ENCODE measurements around the gene MSI2.
"Not testable (repeated sequence)": the region's sequence is repeated elsewhere in the genome, so short reads cannot be mapped to it uniquely, and the experiment has no call there.

Gene MSI2

DNA sequence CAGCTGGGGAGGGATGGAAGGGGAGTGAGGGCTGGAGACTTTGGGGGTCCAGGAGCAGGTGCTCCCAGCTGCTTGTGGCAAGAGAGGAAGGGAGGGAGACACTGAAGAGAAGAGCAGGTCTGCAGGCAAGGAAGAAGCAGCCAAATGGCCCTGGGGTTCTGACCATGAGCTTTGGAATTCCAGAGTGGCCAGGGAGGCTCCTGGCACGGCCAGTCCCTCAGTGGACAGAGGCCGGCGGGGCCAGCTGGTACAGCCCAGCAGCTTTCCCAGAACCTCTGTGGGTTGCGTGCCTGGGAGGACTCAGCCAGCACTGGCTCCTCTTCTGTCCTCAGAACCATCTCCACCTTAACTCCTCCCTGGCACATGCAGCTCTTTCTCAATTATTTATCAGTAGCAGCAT lies 233.0 kb downstream of the MSI2 start:
- DNase-seq: no peak

DNA sequence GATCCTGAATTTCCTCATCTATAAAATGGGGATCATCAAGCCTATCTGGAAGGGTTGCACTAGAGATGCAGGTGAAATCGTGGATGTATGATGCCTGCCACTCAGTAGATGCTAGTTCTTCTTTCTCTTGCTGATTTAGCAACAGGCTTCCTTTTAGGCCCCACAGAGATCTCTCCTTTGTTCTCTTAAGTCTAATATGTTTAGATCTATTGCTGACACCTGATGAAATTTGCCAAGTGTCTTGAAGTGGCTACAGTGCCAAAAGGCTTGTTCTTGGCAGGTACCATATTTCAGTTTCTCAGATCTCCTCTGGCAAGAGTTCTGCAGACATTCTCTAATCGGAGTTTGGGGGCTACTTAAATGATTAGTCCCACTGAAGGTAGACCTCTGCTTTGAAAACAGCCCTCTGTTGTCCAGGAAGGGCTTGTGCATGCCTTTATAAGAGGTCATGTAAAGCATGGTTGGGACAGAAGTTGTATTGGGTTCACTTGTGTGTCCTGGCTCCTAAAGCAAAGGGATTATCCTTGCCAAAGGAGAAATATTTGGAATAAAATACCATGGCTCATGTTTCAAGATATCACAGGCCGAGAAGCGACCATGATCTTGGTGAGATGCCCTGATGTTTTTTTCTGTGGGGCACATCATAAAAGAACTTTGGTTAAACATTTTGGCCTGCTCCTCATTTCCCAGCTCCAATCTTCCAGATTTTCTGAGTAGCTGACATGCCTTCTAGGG lies 234.0 kb downstream of the MSI2 start:
- DNase-seq: no peak

DNA sequence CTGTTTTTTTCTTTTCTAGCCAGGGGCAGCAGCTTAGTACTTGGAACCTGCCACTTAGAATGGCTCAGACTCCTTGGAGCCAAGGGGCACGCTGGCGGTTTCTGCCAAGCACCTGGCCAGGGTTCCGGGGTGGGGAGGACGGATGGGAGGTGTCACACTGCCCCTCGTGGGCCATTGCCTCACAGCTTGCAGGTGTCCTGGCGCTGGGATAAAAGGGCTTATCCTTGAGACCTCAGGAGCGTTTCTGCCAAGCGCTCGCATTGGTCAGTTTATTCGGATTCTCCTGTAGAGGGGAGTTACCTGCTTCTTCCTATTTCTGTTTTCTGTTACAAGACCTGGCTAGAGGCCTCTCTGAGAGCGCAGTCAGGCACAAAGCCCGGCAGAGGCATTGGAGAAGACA lies 234.6 kb downstream of the MSI2 start:
- no peak for DNase-seq

GRCh38 chr17:57493171-57493570 lies 236.8 kb downstream of the MSI2 start:
- no peak for DNase-seq

GRCh38 chr17:57493625-57494024 lies 237.3 kb downstream of the MSI2 start:
- DNase-seq: no peak

DNA sequence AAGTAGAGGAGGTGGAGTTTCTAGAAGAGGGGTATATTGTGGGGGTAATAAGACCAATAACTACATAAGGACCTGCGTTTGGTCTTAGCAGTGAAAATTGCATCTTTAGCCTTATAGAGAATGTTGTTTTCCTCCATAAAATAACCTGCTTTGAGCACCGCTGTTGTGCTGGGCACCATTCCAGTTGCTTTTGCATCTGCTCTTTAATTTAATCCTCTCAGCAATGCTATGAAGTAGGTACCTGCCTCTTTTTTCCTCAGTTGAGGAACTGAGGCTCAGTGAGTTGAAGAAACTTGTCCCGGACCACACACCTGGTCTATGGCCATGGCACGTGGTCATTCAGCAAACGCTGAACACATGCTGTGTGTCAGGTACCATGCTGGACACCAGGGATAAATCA lies 238.1 kb downstream of the MSI2 start:
- DNase-seq: no peak

DNA sequence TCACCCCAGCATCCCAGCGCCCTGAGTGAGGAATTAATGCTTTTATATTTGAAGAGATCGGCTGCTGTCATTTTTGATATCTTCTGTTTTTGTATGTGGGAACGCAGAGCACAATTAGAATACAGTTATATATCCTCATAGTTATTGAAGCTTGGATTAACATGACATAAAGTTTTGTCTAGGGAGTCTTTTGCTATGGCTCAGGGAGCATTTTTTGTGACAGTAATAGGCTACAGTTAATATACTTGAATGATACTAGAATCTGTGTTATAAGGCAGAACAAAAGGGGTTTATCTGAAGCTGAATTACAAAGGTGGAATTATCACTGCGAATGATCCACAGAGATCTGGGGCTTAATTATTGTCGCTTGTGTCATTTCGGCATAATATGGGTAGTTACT lies 239.4 kb downstream of the MSI2 start:
- DNase-seq: no peak

DNA sequence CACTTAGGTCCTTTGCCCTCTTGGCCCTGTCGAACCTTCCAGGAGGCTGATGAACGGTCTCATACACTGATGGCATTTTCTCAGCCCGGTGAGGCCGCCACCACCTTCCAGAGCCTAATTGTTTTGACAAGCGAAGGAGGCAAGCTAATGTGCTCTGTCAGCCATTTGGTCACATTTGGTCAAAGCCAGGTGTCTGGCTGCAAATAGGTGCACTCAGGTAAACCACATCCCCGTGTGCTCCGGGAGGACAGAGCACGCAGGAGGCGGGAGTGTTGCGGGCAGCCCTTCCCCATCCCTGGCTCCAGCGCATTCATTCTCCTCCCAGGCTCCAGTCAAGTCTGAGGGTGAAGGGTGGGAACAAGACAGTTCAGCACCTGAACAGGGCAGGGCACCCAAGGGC lies 240.1 kb downstream of the MSI2 start:
- no peak for DNase-seq

DNA sequence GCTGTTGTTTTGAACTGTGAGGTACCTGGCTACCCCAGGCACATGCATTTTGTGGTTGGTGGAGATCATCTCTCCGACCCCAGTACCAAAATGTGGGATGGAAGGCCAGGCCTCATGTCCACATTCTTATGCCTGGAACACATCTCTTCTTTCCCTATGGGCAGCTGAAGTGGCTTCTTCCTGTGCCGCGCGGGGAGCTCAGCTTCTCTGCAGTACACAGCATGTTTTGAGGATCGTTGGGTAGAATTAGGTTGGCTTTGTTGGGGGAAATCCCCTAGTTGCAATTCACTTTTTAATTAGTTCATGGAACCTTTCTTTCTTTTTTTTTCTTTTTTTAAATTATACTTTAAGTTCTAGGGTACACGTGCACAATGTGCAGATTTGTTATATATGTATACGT lies 242.1 kb downstream of the MSI2 start:
- no peak for DNase-seq

DNA sequence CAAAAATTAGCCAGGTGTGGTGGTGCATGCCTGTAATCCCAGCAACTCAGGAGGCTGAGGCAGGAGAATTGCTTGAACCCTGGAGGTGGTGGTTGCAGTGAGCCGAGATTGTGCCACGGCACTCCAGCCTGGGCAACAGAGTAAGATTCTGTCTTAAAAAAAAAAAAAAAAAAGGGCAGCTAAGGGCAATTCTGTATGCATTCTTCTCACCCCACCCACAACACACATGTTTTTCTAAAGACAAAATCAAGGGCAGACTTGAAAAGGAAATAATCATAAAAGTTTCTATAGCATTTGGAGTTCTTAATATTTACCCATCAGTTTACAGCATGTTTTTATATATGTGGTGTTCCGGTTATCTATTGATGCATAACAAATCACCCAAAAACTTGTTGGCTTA lies 242.9 kb downstream of the MSI2 start:
- DNase-seq: not testable (repeated sequence)

GRCh38 chr17:57499648-57500049 lies 243.3 kb downstream of the MSI2 start:
- no peak for DNase-seq

DNA sequence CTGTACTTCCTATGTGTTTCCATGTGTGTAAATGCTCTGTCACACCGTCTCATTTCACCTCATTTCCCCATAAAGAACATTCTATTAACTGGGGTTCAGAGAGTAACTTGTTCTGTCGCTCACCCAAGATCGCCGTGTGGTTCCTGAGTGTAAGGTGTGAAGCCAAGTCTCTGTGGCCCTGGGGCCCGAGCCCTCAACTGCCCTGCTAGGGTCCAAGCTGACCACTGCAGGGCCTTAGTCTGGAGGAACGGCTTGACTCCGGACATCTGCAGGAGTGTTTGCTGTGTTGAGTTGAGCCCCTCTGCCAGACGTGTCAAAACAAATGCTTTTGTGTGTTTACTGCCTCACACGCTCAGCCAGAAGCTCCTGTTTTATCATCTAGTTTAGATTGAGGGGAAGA lies 244.7 kb downstream of the MSI2 start:
- DNase-seq: no peak

GRCh38 chr17:57502022-57502421 lies 245.7 kb downstream of the MSI2 start:
- DNase-seq: no peak

GRCh38 chr17:57502811-57503241 lies 246.5 kb downstream of the MSI2 start:
- DNase-seq: no peak

DNA sequence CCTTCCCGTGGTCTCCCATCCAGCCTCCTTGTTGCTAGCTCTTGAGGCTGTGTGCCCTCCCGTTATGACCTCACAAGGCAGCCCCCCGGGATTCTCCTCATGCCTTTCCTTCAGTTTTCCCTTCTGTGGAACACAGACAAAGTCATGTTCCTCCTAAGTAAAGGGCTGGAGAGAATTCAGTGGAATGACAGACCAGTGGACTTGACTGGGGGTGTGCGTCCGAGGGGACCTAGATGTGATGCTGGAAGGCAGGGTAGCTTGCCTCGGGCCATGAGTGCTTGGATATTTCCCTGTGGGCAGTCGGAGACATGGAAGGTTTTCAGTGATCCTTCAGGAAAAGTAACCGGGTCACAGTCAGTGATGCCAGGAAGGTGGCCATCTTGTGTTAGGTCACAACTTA lies 247.9 kb downstream of the MSI2 start:
- DNase-seq: no peak

GRCh38 chr17:57505841-57506773 lies 249.8 kb downstream of the MSI2 start:
- no peak for DNase-seq

DNA sequence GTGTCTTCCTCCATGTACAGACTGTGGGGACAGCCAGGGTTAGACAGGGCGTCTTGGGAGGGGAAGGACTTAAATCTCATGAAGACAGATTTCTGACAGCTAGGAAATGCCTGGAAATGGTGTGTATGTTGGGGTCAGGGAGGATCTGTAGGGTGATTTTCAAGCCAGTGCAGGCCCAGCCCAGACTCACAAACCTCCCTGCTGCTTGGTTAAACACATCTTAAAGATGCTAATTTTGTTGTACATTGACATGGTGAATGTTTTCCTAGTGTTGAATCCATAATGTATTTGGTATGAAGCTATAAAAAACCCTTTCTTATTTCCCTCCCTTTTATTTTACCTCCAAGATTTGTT lies 250.4 kb downstream of the MSI2 start:
- no peak for DNase-seq

- DNase-seq: no peak
Observed at GRCh38 chr17:57507828-57508227, 251.5 kb downstream of the MSI2 start.

DNA sequence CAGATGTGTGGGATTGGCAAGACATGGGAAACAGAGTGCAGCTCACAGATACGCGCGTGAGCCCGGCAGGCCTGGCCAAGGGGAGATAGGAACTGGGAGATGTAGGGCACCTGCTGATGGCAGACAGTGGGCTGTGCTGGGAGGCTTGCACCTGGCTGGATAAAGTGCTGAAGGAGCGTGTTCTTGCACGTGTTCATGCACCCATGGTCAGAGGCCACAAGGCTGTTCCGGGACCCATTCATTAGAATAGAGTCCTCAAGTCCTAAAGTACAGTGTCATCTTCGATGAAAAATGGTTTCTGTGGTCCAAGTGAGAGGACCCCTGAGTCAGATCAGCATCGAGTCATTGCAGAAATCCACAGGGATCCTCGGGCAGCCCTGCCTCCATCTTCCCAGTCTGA lies 252.3 kb downstream of the MSI2 start:
- no peak for DNase-seq

DNA sequence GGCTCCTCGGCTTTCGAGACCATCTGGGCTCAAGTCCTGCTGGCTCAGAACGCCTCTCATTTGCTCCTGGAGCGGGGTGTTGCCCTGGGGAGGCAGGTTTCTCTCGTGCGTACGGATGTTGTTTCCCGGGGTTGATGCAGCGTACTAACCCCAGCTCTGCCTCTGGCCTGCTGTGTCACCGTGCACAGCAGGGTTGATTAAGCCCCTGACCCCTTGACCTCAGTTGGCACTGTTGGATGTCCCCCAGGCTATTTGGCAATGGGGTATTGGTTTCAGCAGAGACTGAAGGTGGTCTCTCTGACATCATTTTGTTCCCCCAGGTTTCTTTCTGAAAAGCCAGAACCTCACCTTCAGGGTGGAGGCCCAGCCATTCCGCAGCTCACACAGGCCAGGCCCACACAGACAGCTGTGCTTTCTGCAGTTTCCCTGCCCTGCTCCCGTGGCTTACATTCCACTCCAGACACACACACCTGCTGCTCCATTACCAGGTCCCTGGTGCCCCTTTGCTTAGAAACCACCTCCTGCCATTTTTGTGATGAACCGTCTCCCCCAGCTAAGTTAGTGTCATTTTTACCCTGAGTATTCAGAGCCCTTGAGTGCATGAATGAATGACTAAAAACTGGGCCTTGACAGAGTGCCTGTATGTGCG lies 255.3 kb downstream of the MSI2 start:
- DNase-seq: no peak

DNA sequence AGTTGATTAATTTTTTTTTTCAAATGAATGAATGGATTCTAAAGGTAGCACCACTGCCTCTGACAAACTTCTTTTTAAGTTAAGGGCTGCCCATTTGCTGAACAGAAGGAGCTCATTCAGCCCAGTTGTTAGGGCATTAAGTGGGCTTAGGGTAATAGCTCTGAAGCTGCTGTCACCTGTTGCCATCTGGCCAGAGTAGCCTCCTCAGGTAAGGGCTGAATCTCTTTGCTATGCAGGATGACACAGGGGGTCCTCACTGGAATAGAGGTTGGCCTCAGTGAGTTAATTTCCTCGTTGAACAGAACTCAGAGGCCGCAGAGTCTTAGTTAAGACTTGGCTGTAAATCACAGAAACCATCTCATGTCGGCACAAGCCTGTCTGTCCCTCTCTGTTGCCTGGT lies 255.9 kb downstream of the MSI2 start:
- DNase-seq: no peak

DNA sequence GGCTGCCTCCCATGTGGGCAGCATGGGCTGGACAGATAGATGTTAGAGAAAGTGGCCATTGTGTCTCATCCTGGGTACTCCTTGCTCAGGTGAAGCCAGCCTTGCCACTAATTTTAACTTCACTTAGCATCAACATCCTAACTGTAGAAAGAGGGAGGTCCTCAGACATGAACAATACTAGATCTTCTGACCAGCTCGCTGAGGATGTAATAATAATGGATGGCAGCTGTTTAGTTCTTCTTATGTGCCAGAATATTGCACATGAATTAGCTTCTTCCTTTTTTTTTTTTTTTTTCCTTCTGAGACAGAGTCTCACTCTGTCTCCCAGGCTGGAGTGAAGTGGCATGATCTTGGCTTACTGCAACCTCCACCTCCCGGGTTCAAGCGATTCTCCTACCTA lies 256.4 kb downstream of the MSI2 start:
- DNase-seq: no peak

DNA sequence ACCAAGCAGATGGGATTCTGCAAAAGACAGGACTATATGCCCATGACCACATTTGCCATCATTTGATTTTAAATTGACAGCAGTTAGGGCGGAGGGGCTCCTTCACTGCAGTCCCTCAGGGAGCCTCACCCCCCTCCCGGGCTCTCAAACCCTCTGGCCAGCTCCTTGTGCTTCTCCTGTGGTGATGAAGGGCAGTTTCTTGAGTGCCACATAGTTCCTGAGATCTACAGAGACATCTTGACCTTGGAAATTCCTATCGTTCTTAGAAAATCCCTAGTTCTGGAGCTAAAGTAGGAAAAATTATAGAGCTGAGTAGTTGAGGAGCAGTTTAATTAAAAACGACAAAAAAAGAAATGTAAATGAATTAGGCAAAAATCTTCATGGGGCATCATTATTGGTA lies 257.2 kb downstream of the MSI2 start:
- DNase-seq: no peak

DNA sequence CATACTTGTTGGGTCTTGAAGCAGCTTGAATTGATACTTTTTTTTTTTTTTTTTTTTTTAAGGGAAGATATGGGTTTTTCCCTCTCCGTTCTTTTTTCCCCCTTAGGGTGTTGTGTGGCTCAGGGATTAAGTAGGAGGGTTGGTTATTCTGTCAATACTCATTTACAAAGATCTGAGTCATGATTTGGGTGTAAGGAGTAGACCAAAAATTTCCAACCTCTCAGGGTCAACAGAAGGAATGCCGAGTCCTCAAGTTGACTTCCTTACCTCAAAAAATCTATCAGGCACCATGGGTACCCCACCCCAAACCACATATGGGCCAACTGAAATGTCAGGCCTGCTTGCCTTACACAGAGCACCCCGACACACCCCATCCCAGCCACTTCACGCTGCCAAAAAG lies 258.3 kb downstream of the MSI2 start:
- no peak for DNase-seq

Data from CD4-positive, alpha-beta T cell treated with Interleukin-10 for 1 hour (primary cell).